DMS79 treated with DMSO at 0.1 percent for 48 hours (cell line): ENCODE results near the gene AKAP1.
"Not testable (repeated sequence)": the region's sequence is repeated elsewhere in the genome, so short reads cannot be mapped to it uniquely, and the experiment has no call there.

Source experiments
- DNase-seq: peaks from one replicate; lab custom pipeline; 2025; lab: John Stamatoyannopoulos, UW

AKAP1 gene

GRCh38 chr17:57077000-57077399, 8.0 kb upstream of the AKAP1 start:
- no peak for DNase-seq

- DNase-seq: no peak
Measured at GRCh38 chr17:57078274-57078673, 6.8 kb upstream of the AKAP1 start.

- DNase-seq: no peak
Measured at GRCh38 chr17:57080718-57081117, 4.3 kb upstream of the AKAP1 start.

GRCh38 chr17:57082441-57082840, 2.6 kb upstream of the AKAP1 start:
- DNase-seq: no peak

GRCh38 chr17:57084361-57084801, 665 bp upstream of the AKAP1 start:
- DNase-seq: no peak

GRCh38 chr17:57085448-57086068, 512 bp downstream of the AKAP1 start:
- DNase-seq: peak; percentile 9

GRCh38 chr17:57086069-57086930, 1.3 kb downstream of the AKAP1 start:
- DNase-seq: peak; percentile 8

- no peak for DNase-seq
Measured at GRCh38 chr17:57088298-57088697, 3.3 kb downstream of the AKAP1 start.

GRCh38 chr17:57089391-57089790, 4.3 kb downstream of the AKAP1 start:
- no peak for DNase-seq

- no peak for DNase-seq
Measured at GRCh38 chr17:57090560-57091185, 5.6 kb downstream of the AKAP1 start.

GRCh38 chr17:57091186-57091618, 6.2 kb downstream of the AKAP1 start:
- no peak for DNase-seq

- DNase-seq: no peak
Measured at GRCh38 chr17:57092171-57092570, 7.1 kb downstream of the AKAP1 start.

GRCh38 chr17:57092779-57093178, 7.7 kb downstream of the AKAP1 start:
- DNase-seq: no peak

- DNase-seq: no peak
Measured at GRCh38 chr17:57096472-57097202, 11.6 kb downstream of the AKAP1 start.

- peak; percentile 43 for DNase-seq
Measured at GRCh38 chr17:57097832-57098421, 12.9 kb downstream of the AKAP1 start.

- DNase-seq: no peak
Measured at GRCh38 chr17:57099165-57099564, 14.1 kb downstream of the AKAP1 start.

GRCh38 chr17:57102122-57102521, 17.1 kb downstream of the AKAP1 start:
- DNase-seq: no peak

- not testable (repeated sequence) for DNase-seq
Measured at GRCh38 chr17:57102660-57103059, 17.6 kb downstream of the AKAP1 start.

GRCh38 chr17:57104461-57105175, 19.6 kb downstream of the AKAP1 start:
- no peak for DNase-seq

GRCh38 chr17:57105591-57105990, 20.5 kb downstream of the AKAP1 start:
- DNase-seq: no peak
